HepG2 (cell line): ENCODE data around the gene KAZN. TPM values are rescaled to one million over a fixed set of nuclear protein-coding genes. Genes with fewer than 3 reads are reported as not detected.

Experiments
- ATAC-seq: fragments of 200-7000 bp; cut with Tn5 transposase; 3 replicates; pipeline ENCODE4 v1.9.1; 2020; ENCODE audit warnings: mild to moderate bottlenecking, moderate library complexity
- BruUV-seq: library from RNA; stranded (reverse); fragments of 400-500 nt; replicated peaks from 2 replicates; lab custom pipeline; 2021; lab: Mats Ljungman, UMichigan
- CTCF ChIA-PET: fragments of 300-600 bp; formaldehyde crosslinking; extraction: SDS; loops from one replicate; lab custom pipeline; 2021; ENCODE audit warnings: low total read pairs, inconsistent platforms, low intra/inter-chr PET ratio; lab: Yijun Ruan, JAX
- POLR2A ChIA-PET: fragments of 350-600 bp; sonication (Branson Sonifier 250); formaldehyde crosslinking; loops from one replicate; lab custom pipeline; 2020; ENCODE audit warnings: antibody characterized with exemption, inconsistent platforms; lab: Yijun Ruan, JAX
- DNase-seq: peaks from one replicate; pipeline ENCODE4 v3.0.0-alpha.2; 2015; ENCODE audit warnings: low spot score
- FAIRE-seq: peaks from 3 replicates; lab custom pipeline; 2011; peaks lifted over from hg19 to GRCh38; lab: Jason Lieb, UNC
- H2AFZ ChIP-seq: one replicate; pipeline ENCODE4 v1.6.1; 2011; ENCODE audit warnings: low read length, inconsistent platforms
- H3K27ac ChIP-seq: fragments of 300-600 bp; 3 replicates; pipeline ENCODE4 v1.8.0; 2011; ENCODE audit warnings: mixed run types, mild to moderate bottlenecking, mixed read lengths, low read length, inconsistent platforms; ENCODE audit not compliant: insufficient read depth; ENCODE audit errors: extremely low read length
- H3K27me3 ChIP-seq, 2 experiments: fragments of 200-600 bp in 1 of 2; 2 replicates in 1 of 2; 3 replicates in 1 of 2; pipeline versions ENCODE4 v1.6.0 to v1.8.0; 2011; ENCODE audit warnings: low read length in 2 of 2, mild to moderate bottlenecking in 2 of 2, moderate library complexity in 2 of 2, inconsistent platforms in 1 of 2; ENCODE audit not compliant: insufficient read depth in 2 of 2, control insufficient read depth in 1 of 2
- H3K36me3 ChIP-seq, 2 experiments: fragments of 200-600 bp in 1 of 2; replicated peaks in 1 of 2; 2 replicates in 1 of 2; 3 replicates in 1 of 2; pipeline versions ENCODE4 v1.5.1 to v1.8.0; 2011; ENCODE audit warnings: low read length in 2 of 2, inconsistent platforms in 1 of 2; ENCODE audit not compliant: insufficient read depth in 2 of 2, control insufficient read depth in 1 of 2
- H3K4me1 ChIP-seq: 2 replicates; pipeline ENCODE4 v1.5.1; 2012; ENCODE audit warnings: low read length, inconsistent platforms; ENCODE audit not compliant: insufficient read depth
- H3K4me2 ChIP-seq: 2 replicates; pipeline ENCODE4 v1.6.0; 2011; ENCODE audit warnings: low read depth, low read length, inconsistent platforms
- H3K4me3 ChIP-seq, 3 experiments: fragments of 200-600 bp in 1 of 3; sonication (generic), shearing (Covaris generic) in 1 of 3; replicated peaks in 1 of 3; 2 replicates each; pipeline ENCODE4 v1.5.1; 2011 to 2016; ENCODE audit warnings: low read length in 3 of 3, inconsistent platforms in 2 of 3, low read depth in 2 of 3, mild to moderate bottlenecking in 2 of 3, control low read depth in 1 of 3, mixed read lengths in 1 of 3; ENCODE audit not compliant: insufficient read depth in 1 of 3
- H3K79me2 ChIP-seq: one replicate; pipeline ENCODE4 v1.6.1; 2011; ENCODE audit warnings: low read length, inconsistent platforms; ENCODE audit not compliant: insufficient read depth
- H3K9ac ChIP-seq: 2 replicates; pipeline ENCODE4 v1.6.0; 2011; ENCODE audit warnings: mild to moderate bottlenecking, low read depth, low read length, inconsistent platforms; ENCODE audit not compliant: insufficient read depth
- H3K9me3 ChIP-seq: 2 replicates; pipeline ENCODE4 v1.5.1; 2012; ENCODE audit warnings: mild to moderate bottlenecking, low read length
- H4K20me1 ChIP-seq: 2 replicates; pipeline ENCODE4 v1.6.0; 2011; ENCODE audit warnings: inconsistent platforms, mild to moderate bottlenecking, low read length, moderate library complexity; ENCODE audit not compliant: insufficient read depth
- AHDC1 ChIP-seq: sonication (generic); formaldehyde crosslinking; IDR thresholded peaks from 2 replicates; pipeline ENCODE4 v1.5.1; 2020; ENCODE audit warnings: mild to moderate bottlenecking, missing genetic modification reagents, borderline replicate concordance
- CEBPZ ChIP-seq: IDR thresholded peaks from 2 replicates; pipeline ENCODE4 v1.6.1; 2012; ENCODE audit warnings: low read length, improper control_type of control experiment
- ISX ChIP-seq: sonication (generic); formaldehyde crosslinking; conservative IDR thresholded peaks from 2 replicates; pipeline ENCODE4 v1.5.0; 2020; ENCODE audit warnings: missing genetic modification reagents
- ZBTB14 ChIP-seq: sonication (generic); formaldehyde crosslinking; IDR thresholded peaks from 2 replicates; pipeline ENCODE4 v1.4.0; 2020; ENCODE audit warnings: missing genetic modification reagents
- ZNF451 ChIP-seq: sonication (generic); formaldehyde crosslinking; IDR thresholded peaks from 2 replicates; pipeline ENCODE4 v1.5.0; 2020; ENCODE audit warnings: mild to moderate bottlenecking, missing genetic modification reagents
- ZNF709 ChIP-seq: sonication (generic); formaldehyde crosslinking; IDR thresholded peaks from 2 replicates; pipeline ENCODE4 v1.5.0; 2020; ENCODE audit warnings: mild to moderate bottlenecking, missing genetic modification reagents
- WGBS: methylation state at CpG from one replicate; pipeline ENCODE4 v1.1.6; 2017; ENCODE audit warnings: low lambda C conversion rate; 5-methylcytosine and 5-hydroxymethylcytosine counted together
- in situ Hi-C: cut with HindIII; loops from 2 replicates; pipeline ENCODE4 v1.10.0; 2017; ENCODE audit warnings: low pct_unique_long_range_greater_than_20kb; ENCODE audit not compliant: extremely low pct_ligation_motif_present
- intact Hi-C: fragments of 100-400 bp; cut with micrococcal nuclease; formaldehyde crosslinking; loops from one replicate; pipeline ENCODE4 v1.10.0; 2022; ENCODE audit not compliant: unreplicated experiment
- polyA plus RNA-seq, 8 experiments: library from polyadenylated mRNA; depleted of rRNA in 3 of 8; stranded (reverse) in 7 of 8; unstranded in 1 of 8; fragments of >200 nt; fragmentation: Illumina TruSeq in 4 of 8; extraction: Trizol in 4 of 8; gene quantifications; 2 replicates each; pipeline versions ENCODE4 v1.2.1 to v1.2.3, GENCODE V29; 2011 to 2016; ENCODE audit warnings: low read depth in 4 of 8, missing spikeins in 1 of 8, mixed read lengths in 1 of 8; ENCODE audit not compliant: insufficient read depth in 1 of 8
- total RNA-seq, 5 experiments: library from RNA; depleted of rRNA; stranded (reverse); fragments of >200 nt; fragmentation: Illumina TruSeq; extraction: Trizol; gene quantifications; 2 replicates each; pipeline ENCODE4 v1.2.3, GENCODE V29; 2016; ENCODE audit warnings: low read depth in 1 of 5

The KAZN gene
- total and polyA plus RNA-seq, 2 of the 13 experiments (the other 11 are each of a cell fraction or from before 2014, with no cell fraction given) = 10.4 to 13.5 TPM

- no peaks in the 10 kb centered on the region for H3K79me2 ChIP-seq
- in situ Hi-C loops (no loop called here), intact Hi-C loops (no loop called here)
- no peak overlapping the region for H3K27ac ChIP-seq
- no TSS peak for BruUV-seq
- H3K4me2 ChIP-seq = no peak overlapping the region
- H3K9me3 ChIP-seq = 0 out of 2 replicates have a peak, but pooled peaks cover 3% of the 10 kb centered on the region
- peaks cover 34 to 75% of the 10 kb centered on the region in 2 experiments; a peak in 4 of 5 replicates for H3K36me3 ChIP-seq
- no peaks in the 10 kb centered on the region for H3K27me3 ChIP-seq
- no peaks in the 10 kb centered on the region for H3K4me1 ChIP-seq
- no peaks in the 10 kb centered on the region for H4K20me1 ChIP-seq
- no peak overlapping the region for H3K9ac ChIP-seq
- ChIA-PET POLR2A (no interaction called here), CTCF (interaction anchor here (1.1 kb wide), 1 partner anchor 36 kb away, joined by 3 read pairs; no protein-coding TSS in a partner anchor)
- DNase-seq = no peak
- no peak for ATAC-seq
- H3K4me3 ChIP-seq = no peak overlapping the region
- 95% methylated on average over 4 of the region's 7 CpGs for WGBS
- H2AFZ ChIP-seq = no peak overlapping the region
- no peak for FAIRE-seq
- TF ChIP-seq CEBPZ = no peak
- no peak for TF ChIP-seq ZNF709 (CRISPR knock-in tag)
- no peak for TF ChIP-seq ZBTB14
- TF ChIP-seq ZNF451 = no peak
- no peak for TF ChIP-seq AHDC1 (CRISPR knock-in tag)
- TF ChIP-seq ISX (CRISPR knock-in tag) = no peak
Observed at GRCh38 chr1:15063783-15064182, 465.3 kb downstream of the KAZN start.
